ENCODE data around the gene TENM3. TPM values are rescaled to one million over a fixed set of nuclear protein-coding genes. Genes with fewer than 3 reads are reported as not detected.

The TENM3 gene
- total RNA-seq, 2 experiments from 2014 or later, result not detected

- Mint-ChIP-seq H3K36me3 (ENCODE audit: low read depth) (no peaks in the 10 kb centered on the region), H3K4me3 (no peak overlapping the region), H3K27me3 (ENCODE audit: low read depth) (peaks cover 2% of the 10 kb centered on the region), H3K4me1 (ENCODE audit: low read depth) (no peaks in the 10 kb centered on the region), H3K27ac (no peak overlapping the region), H3K9me3 (no peaks in the 10 kb centered on the region)
- CTCF ChIA-PET, result no interaction called here
- DNase-seq, result no peak
- intact Hi-C loops (cut with micrococcal nuclease), result no loop called here
Measured at GRCh38 chr4:182736207-182736606, 493.0 kb downstream of the TENM3 start.

GRCh38 chr4:182738283-182739047, 495.3 kb downstream of the TENM3 start:
- no peak for DNase-seq
- CTCF ChIA-PET, result no interaction called here
- Mint-ChIP-seq H3K27me3 (ENCODE audit: low read depth) (peaks cover 2% of the 10 kb centered on the region), H3K27ac (no peak overlapping the region), H3K36me3 (ENCODE audit: low read depth) (no peaks in the 10 kb centered on the region), H3K4me3 (no peak overlapping the region), H3K4me1 (ENCODE audit: low read depth) (no peaks in the 10 kb centered on the region), H3K9me3 (no peaks in the 10 kb centered on the region)
- intact Hi-C loops (cut with micrococcal nuclease), result no loop called here

DNA sequence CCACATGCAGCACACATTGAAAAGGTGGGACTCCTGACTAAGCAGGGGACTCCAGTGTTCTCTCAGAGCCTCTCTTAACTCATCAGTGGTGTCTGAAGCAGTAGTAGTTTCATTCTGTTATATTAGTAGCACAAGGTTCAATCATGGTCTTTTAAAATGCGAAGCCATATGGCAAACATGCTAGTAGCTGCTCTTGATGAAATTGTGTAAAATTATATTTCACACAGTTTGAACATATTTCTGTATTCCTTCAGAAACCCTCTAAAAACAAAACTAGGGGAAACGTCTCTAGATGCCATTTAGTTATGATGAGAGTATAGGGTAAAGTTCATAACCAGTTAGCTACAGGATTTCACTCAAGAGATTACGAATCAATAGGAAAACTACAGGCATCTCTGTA, 497.1 kb downstream of the TENM3 start:
- no peak for DNase-seq
- Mint-ChIP-seq H3K27me3 (ENCODE audit: low read depth) (peaks cover 2% of the 10 kb centered on the region), H3K27ac (no peak overlapping the region), H3K4me3 (no peak overlapping the region), H3K4me1 (ENCODE audit: low read depth) (no peaks in the 10 kb centered on the region), H3K9me3 (no peaks in the 10 kb centered on the region), H3K36me3 (ENCODE audit: low read depth) (no peaks in the 10 kb centered on the region)
- intact Hi-C loops (cut with micrococcal nuclease), result no loop called here
- CTCF ChIA-PET, result no interaction called here

DNA sequence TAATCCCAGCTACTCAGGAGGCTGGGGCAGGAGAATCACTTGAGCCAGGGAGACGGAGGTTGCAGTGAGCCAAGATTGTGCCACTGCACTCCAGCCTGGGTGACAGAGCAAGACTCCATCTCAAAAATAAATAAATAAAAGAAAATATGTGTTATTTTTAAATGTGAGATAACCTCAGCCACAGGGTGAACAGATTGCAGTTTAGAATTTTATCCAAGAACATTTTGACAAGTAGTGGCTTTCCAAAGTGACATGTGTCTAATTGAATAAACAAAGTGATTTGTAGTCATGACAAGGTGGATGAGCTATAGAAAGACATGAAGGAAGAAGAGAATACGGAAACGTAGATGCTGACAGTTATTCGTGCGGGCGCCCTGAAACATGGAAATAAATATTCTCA, 497.9 kb downstream of the TENM3 start:
- no peaks in the 10 kb centered on the region for H3K36me3 Mint-ChIP-seq (ENCODE audit: low read depth)
- H3K9me3 Mint-ChIP-seq, result peaks cover under 1% of the 10 kb centered on the region
- intact Hi-C loops (cut with micrococcal nuclease), result no loop called here
- no peak overlapping the region for H3K27ac Mint-ChIP-seq
- H3K4me1 Mint-ChIP-seq (ENCODE audit: low read depth), result no peaks in the 10 kb centered on the region
- peaks cover 2% of the 10 kb centered on the region for H3K27me3 Mint-ChIP-seq (ENCODE audit: low read depth)
- DNase-seq, result no peak
- H3K4me3 Mint-ChIP-seq, result no peak overlapping the region
- CTCF ChIA-PET, result no interaction called here

GRCh38 chr4:182741914-182742313, 498.7 kb downstream of the TENM3 start:
- CTCF ChIA-PET, result no interaction called here
- Mint-ChIP-seq H3K4me3 (no peak overlapping the region), H3K36me3 (ENCODE audit: low read depth) (no peaks in the 10 kb centered on the region), H3K9me3 (peaks cover 3% of the 10 kb centered on the region), H3K27me3 (ENCODE audit: low read depth) (peaks cover 8% of the 10 kb centered on the region), H3K4me1 (ENCODE audit: low read depth) (no peaks in the 10 kb centered on the region), H3K27ac (no peak overlapping the region)
- DNase-seq, result no peak
- intact Hi-C loops (cut with micrococcal nuclease), result no loop called here

DNA sequence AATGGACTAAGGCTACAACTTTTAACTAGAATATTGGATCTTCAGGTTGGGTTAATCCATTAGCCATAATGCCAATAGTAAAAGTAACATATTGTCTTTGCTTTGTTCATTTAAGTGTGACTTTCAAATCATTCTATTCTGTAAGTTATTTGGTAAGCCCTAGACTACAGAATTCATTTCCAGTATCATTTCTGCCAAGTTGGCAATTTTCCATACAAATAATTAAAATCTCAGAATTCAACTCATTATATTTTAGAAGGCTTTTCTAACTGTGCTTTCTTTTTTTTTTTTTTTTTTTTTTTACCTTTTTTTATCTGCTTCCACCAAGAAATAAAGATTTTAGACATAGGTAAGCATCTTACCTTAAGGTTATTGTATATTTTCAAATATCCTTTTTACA, 500.6 kb downstream of the TENM3 start:
- CTCF ChIA-PET, result no interaction called here
- Mint-ChIP-seq H3K9me3 (peaks cover 3% of the 10 kb centered on the region), H3K36me3 (ENCODE audit: low read depth) (no peaks in the 10 kb centered on the region), H3K4me1 (ENCODE audit: low read depth) (no peaks in the 10 kb centered on the region), H3K4me3 (no peak overlapping the region), H3K27ac (no peak overlapping the region), H3K27me3 (ENCODE audit: low read depth) (peaks cover 6% of the 10 kb centered on the region)
- intact Hi-C loops (cut with micrococcal nuclease), result no loop called here
- no peak for DNase-seq

DNA sequence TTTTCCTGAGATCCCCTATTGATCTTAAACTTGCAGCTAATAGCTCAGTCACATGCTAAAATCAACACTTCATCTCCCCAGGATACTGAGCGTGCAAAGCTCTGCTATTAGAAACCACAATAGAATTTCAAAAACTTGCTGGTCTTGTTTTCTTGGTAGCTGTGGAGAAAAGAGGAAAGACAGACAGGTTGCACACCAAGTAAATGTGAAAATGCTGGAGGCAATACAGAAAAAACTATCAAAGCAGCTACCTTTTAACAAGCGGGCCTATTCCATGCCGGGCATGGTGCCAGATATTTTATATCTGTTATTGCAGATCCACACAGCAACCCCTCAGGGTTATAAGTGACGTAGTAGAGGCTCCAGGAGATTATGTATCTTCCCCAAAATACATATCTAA, 502.0 kb downstream of the TENM3 start:
- peaks cover 3% of the 10 kb centered on the region for H3K9me3 Mint-ChIP-seq
- intact Hi-C loops (cut with micrococcal nuclease), result no loop called here

GRCh38 chr4:182746876-182747275, 503.7 kb downstream of the TENM3 start:
- Mint-ChIP-seq H3K27me3 (ENCODE audit: low read depth) (peaks cover 11% of the 10 kb centered on the region), H3K4me3 (no peak overlapping the region), H3K36me3 (ENCODE audit: low read depth) (no peaks in the 10 kb centered on the region), H3K4me1 (ENCODE audit: low read depth) (no peaks in the 10 kb centered on the region), H3K27ac (no peak overlapping the region), H3K9me3 (peaks cover 3% of the 10 kb centered on the region)
- CTCF ChIA-PET, result no interaction called here
- no peak for DNase-seq
- intact Hi-C loops (cut with micrococcal nuclease), result no loop called here

More for the DNA sequence above, 502.0 kb downstream of the TENM3 start:
- Mint-ChIP-seq H3K4me1 (ENCODE audit: low read depth) (no peaks in the 10 kb centered on the region), H3K36me3 (ENCODE audit: low read depth) (no peaks in the 10 kb centered on the region), H3K27ac (no peak overlapping the region), H3K27me3 (ENCODE audit: low read depth) (peaks cover 6% of the 10 kb centered on the region), H3K4me3 (no peak overlapping the region)
- DNase-seq, result no peak
- CTCF ChIA-PET, result no interaction called here

DNA sequence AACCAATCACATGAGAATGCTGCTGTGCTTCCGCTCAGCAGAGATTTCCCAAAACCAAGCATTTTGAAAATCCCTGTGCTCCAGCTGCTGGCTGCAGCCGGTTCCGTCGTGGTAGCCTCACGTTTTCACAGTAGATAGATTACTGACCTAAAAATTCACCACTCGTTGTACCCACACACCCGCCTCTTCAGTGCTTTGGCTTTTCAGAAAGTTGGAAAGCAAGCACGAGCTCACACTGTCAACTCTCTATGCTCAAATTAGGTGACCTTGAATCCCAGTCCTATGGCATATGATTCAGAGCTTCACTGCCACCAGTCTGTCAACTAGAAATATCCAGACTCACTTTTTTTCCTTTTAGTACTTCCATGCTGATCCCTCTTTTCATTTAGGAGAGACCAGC, 505.1 kb downstream of the TENM3 start:
- CTCF ChIA-PET, result no interaction called here
- Mint-ChIP-seq H3K4me1 (ENCODE audit: low read depth) (no peaks in the 10 kb centered on the region), H3K9me3 (peaks cover 3% of the 10 kb centered on the region), H3K4me3 (no peak overlapping the region), H3K27me3 (ENCODE audit: low read depth) (peaks cover 11% of the 10 kb centered on the region), H3K27ac (no peak overlapping the region), H3K36me3 (ENCODE audit: low read depth) (no peaks in the 10 kb centered on the region)
- no peak for DNase-seq
- intact Hi-C loops (cut with micrococcal nuclease), result no loop called here

- intact Hi-C loops (cut with micrococcal nuclease), result no loop called here
- no peak overlapping the region for H3K4me3 Mint-ChIP-seq
- H3K4me1 Mint-ChIP-seq (ENCODE audit: low read depth), result no peaks in the 10 kb centered on the region
- no peak for DNase-seq
- peaks cover 11% of the 10 kb centered on the region for H3K27me3 Mint-ChIP-seq (ENCODE audit: low read depth)
- no peaks in the 10 kb centered on the region for H3K36me3 Mint-ChIP-seq (ENCODE audit: low read depth)
- peaks cover 3% of the 10 kb centered on the region for H3K9me3 Mint-ChIP-seq
- CTCF ChIA-PET, result no interaction called here
- H3K27ac Mint-ChIP-seq, result no peak overlapping the region
Measured at GRCh38 chr4:182748949-182749348, 505.7 kb downstream of the TENM3 start.

GRCh38 chr4:182749667-182750167, 506.5 kb downstream of the TENM3 start:
- intact Hi-C loops (cut with micrococcal nuclease), result no loop called here
- no peak for DNase-seq
- CTCF ChIA-PET, result no interaction called here
- H3K4me1 Mint-ChIP-seq (ENCODE audit: low read depth), result no peaks in the 10 kb centered on the region
- peaks cover 3% of the 10 kb centered on the region for H3K9me3 Mint-ChIP-seq
- no peak overlapping the region for H3K4me3 Mint-ChIP-seq
- no peak overlapping the region for H3K27ac Mint-ChIP-seq
- peaks cover 11% of the 10 kb centered on the region for H3K27me3 Mint-ChIP-seq (ENCODE audit: low read depth)
- no peaks in the 10 kb centered on the region for H3K36me3 Mint-ChIP-seq (ENCODE audit: low read depth)

GRCh38 chr4:182752158-182752910, 509.1 kb downstream of the TENM3 start:
- Mint-ChIP-seq H3K4me3 (no peak overlapping the region), H3K27ac (no peak overlapping the region), H3K9me3 (no peaks in the 10 kb centered on the region), H3K36me3 (ENCODE audit: low read depth) (no peaks in the 10 kb centered on the region), H3K27me3 (ENCODE audit: low read depth) (peaks cover 6% of the 10 kb centered on the region), H3K4me1 (ENCODE audit: low read depth) (no peaks in the 10 kb centered on the region)
- intact Hi-C loops (cut with micrococcal nuclease), result no loop called here
- CTCF ChIA-PET, result no interaction called here
- DNase-seq, result no peak

GRCh38 chr4:182754895-182755294, 511.7 kb downstream of the TENM3 start:
- H3K27ac Mint-ChIP-seq, result no peak overlapping the region
- no peak overlapping the region for H3K4me3 Mint-ChIP-seq
- H3K4me1 Mint-ChIP-seq (ENCODE audit: low read depth), result no peaks in the 10 kb centered on the region
- H3K36me3 Mint-ChIP-seq (ENCODE audit: low read depth), result no peaks in the 10 kb centered on the region
- no peaks in the 10 kb centered on the region for H3K9me3 Mint-ChIP-seq
- CTCF ChIA-PET, result no interaction called here
- H3K27me3 Mint-ChIP-seq (ENCODE audit: low read depth), result peaks cover 6% of the 10 kb centered on the region
- intact Hi-C loops (cut with micrococcal nuclease), result no loop called here
- DNase-seq, result no peak
